Astrocyte (in vitro differentiated cells and primary cell): ENCODE data around the gene CCDC190. TPM values are rescaled to one million over a fixed set of nuclear protein-coding genes. Genes with fewer than 3 reads are reported as not detected.

ENCODE experiments used
- DNase-seq: peaks from one replicate; pipeline ENCODE4 v3.0.0-alpha.2; 2010; ENCODE audit warnings: low read depth
- FAIRE-seq: peaks from 2 replicates; lab custom pipeline; 2011; peaks lifted over from hg19 to GRCh38; lab: Jason Lieb, UNC
- H2AFZ ChIP-seq: 2 replicates; pipeline ENCODE4 v1.6.0; 2012; ENCODE audit warnings: low read depth, low read length, inconsistent platforms
- H3K27ac ChIP-seq: 2 replicates; pipeline ENCODE4 v1.5.1; 2011; ENCODE audit warnings: low read depth, low read length, inconsistent platforms
- H3K27me3 ChIP-seq: 2 replicates; pipeline ENCODE4 v1.6.0; 2011; ENCODE audit warnings: low read length, inconsistent platforms; ENCODE audit not compliant: insufficient read depth
- H3K36me3 ChIP-seq: 2 replicates; pipeline ENCODE4 v1.5.1; 2011; ENCODE audit warnings: low read length, inconsistent platforms; ENCODE audit not compliant: insufficient read depth
- H3K4me1 ChIP-seq: 2 replicates; pipeline ENCODE4 v1.5.1; 2011; ENCODE audit warnings: low read length, inconsistent platforms; ENCODE audit not compliant: insufficient read depth
- H3K4me2 ChIP-seq: 2 replicates; pipeline ENCODE4 v1.6.0; 2012; ENCODE audit warnings: low read length, inconsistent platforms
- H3K4me3 ChIP-seq: 2 replicates; pipeline ENCODE4 v1.5.1; 2011; ENCODE audit warnings: low read depth, mild to moderate bottlenecking, low read length, inconsistent platforms; ENCODE audit not compliant: insufficient read depth
- H3K79me2 ChIP-seq: 2 replicates; pipeline ENCODE4 v1.6.0; 2012; ENCODE audit warnings: mild to moderate bottlenecking, low read length, inconsistent platforms; ENCODE audit not compliant: insufficient read depth
- H3K9ac ChIP-seq: 2 replicates; pipeline ENCODE4 v1.6.0; 2012; ENCODE audit warnings: mild to moderate bottlenecking, low read length, inconsistent platforms
- H3K9me3 ChIP-seq: 2 replicates; pipeline ENCODE4 v1.5.1; 2012; ENCODE audit warnings: low read depth, mild to moderate bottlenecking, low read length, inconsistent platforms; ENCODE audit not compliant: insufficient read depth
- H4K20me1 ChIP-seq: 2 replicates; pipeline ENCODE4 v1.6.0; 2012; ENCODE audit warnings: low read length, inconsistent platforms; ENCODE audit not compliant: insufficient read depth
- H3K27ac Mint-ChIP-seq: one replicate; pipeline ENCODE4 v1.8.0; 2021; ENCODE audit warnings: mild to moderate bottlenecking, mixed read lengths; ENCODE audit not compliant: unreplicated experiment
- H3K27me3 Mint-ChIP-seq: one replicate; pipeline ENCODE4 v1.8.0; 2021; ENCODE audit warnings: low read depth, mixed read lengths; ENCODE audit not compliant: unreplicated experiment
- H3K36me3 Mint-ChIP-seq: one replicate; pipeline ENCODE4 v1.8.0; 2021; ENCODE audit warnings: low read depth, mixed read lengths; ENCODE audit not compliant: unreplicated experiment
- H3K4me1 Mint-ChIP-seq: one replicate; pipeline ENCODE4 v1.8.0; 2021; ENCODE audit warnings: low read depth, mixed read lengths; ENCODE audit not compliant: unreplicated experiment
- H3K4me3 Mint-ChIP-seq: one replicate; pipeline ENCODE4 v1.8.0; 2021; ENCODE audit warnings: mild to moderate bottlenecking, moderate library complexity, mixed read lengths; ENCODE audit not compliant: unreplicated experiment
- H3K9me3 Mint-ChIP-seq: one replicate; pipeline ENCODE4 v1.8.0; 2021; ENCODE audit warnings: mild to moderate bottlenecking, mixed read lengths; ENCODE audit not compliant: unreplicated experiment
- EZH2 ChIP-seq: IDR thresholded peaks from 2 replicates; pipeline ENCODE4 v1.6.1; 2012; ENCODE audit warnings: mild to moderate bottlenecking, low read length, inconsistent platforms; ENCODE audit not compliant: insufficient read depth
- total RNA-seq: library from RNA; stranded (reverse); gene quantifications from 2 replicates; pipeline ENCODE4 v1.2.1, GENCODE V29; 2021
- TF ChIP-seq, protein P1 (sequence below): IDR thresholded peaks from 2 replicates; pipeline ENCODE4 v1.5.1; 2011; ENCODE audit warnings: low read depth, mild to moderate bottlenecking, inconsistent platforms, low read length, moderate library complexity; ENCODE audit not compliant: insufficient read depth

CCDC190 gene
- total RNA-seq, 1 donor from 2014 or later = not detected

DNA sequence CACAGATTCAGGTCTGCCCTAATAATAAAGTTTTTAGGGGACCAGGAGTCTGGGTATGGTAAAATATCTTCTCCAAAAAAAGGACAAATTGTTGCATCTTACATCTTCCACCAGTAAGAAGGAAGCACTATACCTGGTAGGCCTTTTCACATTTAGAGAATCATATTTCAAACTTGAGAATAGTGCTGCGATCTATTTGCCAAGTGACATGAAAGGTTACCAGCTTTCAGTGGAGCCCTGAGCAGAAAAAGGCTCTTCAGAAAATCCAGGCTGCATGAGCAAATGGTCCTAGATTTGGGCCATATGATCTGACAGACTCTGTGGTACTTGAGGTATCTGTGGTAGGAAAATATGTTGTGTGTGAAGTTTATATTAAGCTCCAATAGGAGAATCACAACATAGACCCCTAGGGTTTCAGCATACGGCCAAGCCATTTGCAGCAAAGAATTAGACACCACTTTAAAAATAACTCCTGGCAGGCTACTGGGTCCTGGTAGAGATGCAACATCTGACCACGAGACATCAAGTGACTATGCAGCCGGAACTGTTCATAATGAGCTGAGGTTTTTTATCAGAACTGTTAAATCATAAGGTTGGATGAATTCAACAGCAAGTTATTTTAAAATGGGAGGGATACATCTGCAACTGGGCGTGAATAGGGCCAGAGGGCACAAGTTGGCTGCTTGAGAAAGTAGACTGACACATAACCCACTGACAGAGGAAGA, 38.6 kb upstream of the CCDC190 start:
- H4K20me1 ChIP-seq = no peaks in the 10 kb centered on the region
- no peaks in the 10 kb centered on the region for H3K9me3 ChIP-seq
- no peaks in the 10 kb centered on the region for H3K79me2 ChIP-seq
- H3K27me3 ChIP-seq = no peaks in the 10 kb centered on the region
- Mint-ChIP-seq H3K27me3 (peaks cover 2% of the 10 kb centered on the region), H3K27ac (peak overlapping the region; percentile 6), H3K9me3 (no peaks in the 10 kb centered on the region), H3K36me3 (no peaks in the 10 kb centered on the region), H3K4me3 (no peak overlapping the region), H3K4me1 (peaks cover 12% of the 10 kb centered on the region)
- H2AFZ ChIP-seq = no peak overlapping the region
- H3K27ac ChIP-seq = no peak overlapping the region
- H3K36me3 ChIP-seq = no peaks in the 10 kb centered on the region
- H3K9ac ChIP-seq = no peak overlapping the region
- peak overlapping the region; percentile 14 for H3K4me2 ChIP-seq
- no peak overlapping the region for H3K4me3 ChIP-seq
- TF ChIP-seq, protein P1, sequence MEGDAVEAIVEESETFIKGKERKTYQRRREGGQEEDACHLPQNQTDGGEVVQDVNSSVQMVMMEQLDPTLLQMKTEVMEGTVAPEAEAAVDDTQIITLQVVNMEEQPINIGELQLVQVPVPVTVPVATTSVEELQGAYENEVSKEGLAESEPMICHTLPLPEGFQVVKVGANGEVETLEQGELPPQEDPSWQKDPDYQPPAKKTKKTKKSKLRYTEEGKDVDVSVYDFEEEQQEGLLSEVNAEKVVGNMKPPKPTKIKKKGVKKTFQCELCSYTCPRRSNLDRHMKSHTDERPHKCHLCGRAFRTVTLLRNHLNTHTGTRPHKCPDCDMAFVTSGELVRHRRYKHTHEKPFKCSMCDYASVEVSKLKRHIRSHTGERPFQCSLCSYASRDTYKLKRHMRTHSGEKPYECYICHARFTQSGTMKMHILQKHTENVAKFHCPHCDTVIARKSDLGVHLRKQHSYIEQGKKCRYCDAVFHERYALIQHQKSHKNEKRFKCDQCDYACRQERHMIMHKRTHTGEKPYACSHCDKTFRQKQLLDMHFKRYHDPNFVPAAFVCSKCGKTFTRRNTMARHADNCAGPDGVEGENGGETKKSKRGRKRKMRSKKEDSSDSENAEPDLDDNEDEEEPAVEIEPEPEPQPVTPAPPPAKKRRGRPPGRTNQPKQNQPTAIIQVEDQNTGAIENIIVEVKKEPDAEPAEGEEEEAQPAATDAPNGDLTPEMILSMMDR = no peak
- no peak for TF ChIP-seq EZH2
- peak; percentile 96 for DNase-seq
- FAIRE-seq = peak; percentile 80
- peaks cover 22% of the 10 kb centered on the region for H3K4me1 ChIP-seq

DNA sequence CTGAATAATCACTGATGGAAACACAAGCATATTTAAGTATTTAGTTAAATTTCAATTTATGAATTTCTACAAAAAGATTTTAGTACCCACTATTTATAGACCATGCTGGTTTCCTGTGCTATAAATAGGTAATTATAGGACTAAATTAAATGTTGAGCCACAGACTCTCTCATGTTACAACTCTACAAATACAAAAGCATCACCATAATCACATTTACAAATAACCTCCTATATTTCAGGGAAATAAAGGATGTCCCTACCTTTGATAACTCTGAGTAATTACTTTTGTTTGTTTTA, 32.6 kb upstream of the CCDC190 start:
- Histone ChIP-seq H3K36me3 (no peaks in the 10 kb centered on the region), H3K4me2 (no peak overlapping the region), H3K27me3 (no peaks in the 10 kb centered on the region), H3K79me2 (no peaks in the 10 kb centered on the region), H3K4me3 (no peak overlapping the region), H3K9ac (no peak overlapping the region), H2AFZ (no peak overlapping the region), H3K27ac (no peak overlapping the region), H3K9me3 (no peaks in the 10 kb centered on the region), H4K20me1 (no peaks in the 10 kb centered on the region), H3K4me1 (no peaks in the 10 kb centered on the region)
- Mint-ChIP-seq H3K9me3 (no peaks in the 10 kb centered on the region), H3K27ac (no peak overlapping the region), H3K27me3 (peaks cover 2% of the 10 kb centered on the region), H3K4me1 (peaks cover 7% of the 10 kb centered on the region), H3K36me3 (no peaks in the 10 kb centered on the region), H3K4me3 (no peak overlapping the region)
- FAIRE-seq = no peak
- DNase-seq = no peak
- no peak for TF ChIP-seq EZH2
- TF ChIP-seq, protein P1 = no peak

DNA sequence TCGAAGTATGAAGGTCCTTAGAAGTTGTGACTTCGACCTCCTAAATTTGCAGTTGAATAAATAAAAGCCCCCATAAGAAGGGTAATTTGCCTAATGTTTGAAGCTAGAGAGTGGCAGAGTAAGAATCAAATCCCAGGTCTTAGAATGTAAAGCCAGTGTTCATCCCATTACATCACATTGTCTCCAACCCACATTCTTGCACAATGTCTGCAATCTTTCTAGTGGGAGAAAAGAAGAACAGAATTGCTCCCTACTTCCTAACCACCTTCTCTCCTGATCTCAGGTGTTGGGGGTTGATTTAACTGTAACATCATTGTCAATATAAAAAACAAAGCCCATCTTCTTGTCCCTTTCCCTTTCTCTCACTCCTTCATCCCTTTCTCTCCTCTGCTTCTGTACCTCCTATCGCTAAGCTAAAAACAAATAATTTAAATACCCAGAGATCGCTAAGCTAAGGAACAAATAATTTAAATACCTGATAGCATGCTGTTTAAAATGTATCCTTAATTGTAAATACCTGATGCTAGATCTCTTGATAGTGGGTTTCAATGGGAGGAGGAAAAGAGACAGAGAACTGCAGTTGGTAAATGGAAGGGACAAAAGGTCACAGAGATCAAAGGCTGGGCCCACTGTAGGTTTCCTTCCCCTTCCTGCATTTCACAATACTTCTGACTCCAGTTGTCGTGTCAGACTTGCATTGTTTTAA, 32.1 kb upstream of the CCDC190 start:
- Histone ChIP-seq H2AFZ (no peak overlapping the region), H3K27ac (no peak overlapping the region), H3K4me2 (no peak overlapping the region), H3K79me2 (no peaks in the 10 kb centered on the region), H3K4me3 (no peak overlapping the region), H3K9ac (no peak overlapping the region), H3K9me3 (no peaks in the 10 kb centered on the region), H3K27me3 (no peaks in the 10 kb centered on the region), H3K36me3 (no peaks in the 10 kb centered on the region), H4K20me1 (no peaks in the 10 kb centered on the region), H3K4me1 (no peaks in the 10 kb centered on the region)
- Mint-ChIP-seq H3K4me3 (no peak overlapping the region), H3K27me3 (peaks cover 2% of the 10 kb centered on the region), H3K36me3 (no peaks in the 10 kb centered on the region), H3K27ac (no peak overlapping the region), H3K9me3 (no peaks in the 10 kb centered on the region), H3K4me1 (peaks cover 7% of the 10 kb centered on the region)
- DNase-seq (no peak), FAIRE-seq (no peak)
- TF ChIP-seq, protein P1 = no peak
- no peak for TF ChIP-seq EZH2
